ENCODE measurements around the gene SERBP1.

SERBP1 gene

DNA sequence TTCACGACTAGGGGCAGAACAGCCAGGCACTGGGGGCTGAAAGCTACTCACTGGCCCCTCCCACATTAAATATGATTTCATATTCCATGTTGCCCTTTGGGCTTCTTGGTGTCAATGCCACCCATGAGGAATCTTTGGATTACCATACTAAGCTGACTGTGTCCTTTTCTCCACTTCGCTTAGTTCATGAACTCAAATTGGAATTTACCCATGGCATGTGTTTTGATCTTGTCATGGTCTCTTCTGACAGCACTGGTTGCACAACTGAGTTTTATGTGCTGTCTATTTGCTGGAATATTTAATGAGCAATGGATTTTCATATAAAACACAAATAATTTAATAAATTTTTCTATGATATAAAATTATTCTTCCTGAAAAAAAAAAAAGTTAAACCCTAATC is 59.2 kb downstream of the SERBP1 start:
- ATAC-seq, result no peak
- TF ChIP-seq OSR1 (CRISPR knock-in tag; IDR thresholded peaks at IDR 0.05), result no peak
- TF ChIP-seq SNAI2 (CRISPR knock-in tag; IDR thresholded peaks at IDR 0.05), result no peak
- no peak for TF ChIP-seq ZNF565 (CRISPR knock-in tag; conservative IDR thresholded peaks at IDR 0.05; ENCODE audit: low read depth)
- TF ChIP-seq, protein P1, sequence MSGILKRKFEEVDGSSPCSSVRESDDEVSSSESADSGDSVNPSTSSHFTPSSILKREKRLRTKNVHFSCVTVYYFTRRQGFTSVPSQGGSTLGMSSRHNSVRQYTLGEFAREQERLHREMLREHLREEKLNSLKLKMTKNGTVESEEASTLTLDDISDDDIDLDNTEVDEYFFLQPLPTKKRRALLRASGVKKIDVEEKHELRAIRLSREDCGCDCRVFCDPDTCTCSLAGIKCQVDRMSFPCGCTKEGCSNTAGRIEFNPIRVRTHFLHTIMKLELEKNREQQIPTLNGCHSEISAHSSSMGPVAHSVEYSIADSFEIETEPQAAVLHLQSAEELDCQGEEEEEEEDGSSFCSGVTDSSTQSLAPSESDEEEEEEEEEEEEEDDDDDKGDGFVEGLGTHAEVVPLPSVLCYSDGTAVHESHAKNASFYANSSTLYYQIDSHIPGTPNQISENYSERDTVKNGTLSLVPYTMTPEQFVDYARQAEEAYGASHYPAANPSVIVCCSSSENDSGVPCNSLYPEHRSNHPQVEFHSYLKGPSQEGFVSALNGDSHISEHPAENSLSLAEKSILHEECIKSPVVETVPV (CRISPR knock-in tag; IDR thresholded peaks at IDR 0.05), result no peak

DNA sequence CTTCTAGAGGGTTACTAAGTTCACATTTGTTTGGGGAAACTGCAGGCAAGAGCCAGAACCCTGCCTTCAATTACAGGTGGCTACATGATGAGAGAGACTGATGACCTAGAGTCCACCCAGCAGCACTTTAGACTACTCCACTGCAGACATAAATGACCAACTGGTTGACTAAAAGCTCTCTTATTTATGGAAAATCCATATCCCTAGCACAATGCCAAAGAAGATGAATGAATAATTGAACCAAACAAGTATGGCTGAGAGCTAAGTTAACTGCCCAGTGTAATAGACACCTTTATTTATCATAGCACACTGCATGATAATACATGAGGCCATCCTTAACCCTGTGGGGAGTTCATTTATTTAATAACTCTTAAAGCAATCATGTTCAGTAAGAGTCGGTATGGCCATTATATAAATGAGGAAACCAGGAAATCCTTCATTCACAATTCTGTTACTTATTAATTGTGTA is 62.1 kb downstream of the SERBP1 start:
- ATAC-seq, result peak; percentile 35
- no peak for TF ChIP-seq ZC3H10 (CRISPR knock-in tag; IDR thresholded peaks at IDR 0.05)
- no peak for TF ChIP-seq ESRRG (CRISPR knock-in tag; IDR thresholded peaks at IDR 0.05)
- no peak for TF ChIP-seq ZFP3 (CRISPR knock-in tag; IDR thresholded peaks at IDR 0.05)
- no peak for TF ChIP-seq SNAI2 (CRISPR knock-in tag; IDR thresholded peaks at IDR 0.05)
- TF ChIP-seq POU6F1 (CRISPR knock-in tag; IDR thresholded peaks at IDR 0.05; ENCODE audit: borderline replicate concordance, low read depth), result no peak

DNA sequence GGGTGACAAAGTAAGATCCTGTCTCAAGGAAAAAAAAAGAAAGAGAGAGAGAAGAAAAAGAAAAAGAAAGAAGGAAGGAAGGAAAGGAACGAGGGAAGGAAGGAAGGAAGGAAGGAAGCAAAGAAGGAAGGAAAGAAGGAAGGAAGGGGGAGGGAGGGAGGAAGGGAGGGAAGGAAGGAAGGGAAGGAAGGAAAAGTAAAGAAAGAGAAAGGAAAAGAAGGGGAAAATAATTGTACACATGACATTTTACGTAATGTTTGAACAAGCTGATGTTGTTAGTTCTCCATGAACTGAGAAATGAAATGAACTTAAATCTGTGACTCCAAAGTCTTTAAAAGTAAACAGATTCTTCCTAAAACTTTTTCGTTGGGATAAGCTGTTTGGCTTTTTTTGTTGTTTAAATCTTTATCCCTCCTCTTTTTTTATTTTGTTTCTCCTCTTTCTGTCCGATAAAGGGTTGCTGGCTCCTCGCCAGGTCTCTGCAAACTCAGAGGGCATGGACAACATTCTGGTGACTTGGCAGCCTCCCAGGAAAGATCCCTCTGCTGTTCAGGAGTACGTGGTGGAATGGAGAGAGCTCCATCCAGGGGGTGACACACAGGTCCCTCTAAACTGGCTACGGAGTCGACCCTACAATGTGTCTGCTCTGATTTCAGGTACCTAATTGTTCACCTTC is 62.7 kb downstream of the SERBP1 start:
- TF ChIP-seq ZFP3 (CRISPR knock-in tag; IDR thresholded peaks at IDR 0.05) (0 out of 2 replicates have a peak, but pooled peaks have one; percentile 30), ZNF565 (CRISPR knock-in tag; conservative IDR thresholded peaks at IDR 0.05; ENCODE audit: low read depth) (no peak), CSDC2 (CRISPR knock-in tag; IDR thresholded peaks at IDR 0.05) (no peak), BACH2 (CRISPR knock-in tag; IDR thresholded peaks at IDR 0.05; ENCODE audit: borderline replicate concordance) (no peak), ZC3H10 (CRISPR knock-in tag; IDR thresholded peaks at IDR 0.05) (no peak), POU6F1 (CRISPR knock-in tag; IDR thresholded peaks at IDR 0.05; ENCODE audit: borderline replicate concordance, low read depth) (no peak)
- peak; percentile 87 for ATAC-seq

GRCh38 chr1:67361641-67362040 is 68.6 kb downstream of the SERBP1 start:
- no peak for ATAC-seq
- TF ChIP-seq ARNTL (CRISPR knock-in tag; IDR thresholded peaks at IDR 0.05; ENCODE audit: borderline replicate concordance, low read depth) (no peak), ESRRG (CRISPR knock-in tag; IDR thresholded peaks at IDR 0.05) (no peak), TSHZ2 (CRISPR knock-in tag; IDR thresholded peaks at IDR 0.05) (no peak), POU6F1 (CRISPR knock-in tag; IDR thresholded peaks at IDR 0.05; ENCODE audit: borderline replicate concordance, low read depth) (no peak), ZFP3 (CRISPR knock-in tag; IDR thresholded peaks at IDR 0.05) (no peak), PPARA (CRISPR knock-in tag; IDR thresholded peaks at IDR 0.05; ENCODE audit: borderline replicate concordance) (no peak), SNAI2 (CRISPR knock-in tag; IDR thresholded peaks at IDR 0.05) (no peak), OSR1 (CRISPR knock-in tag; IDR thresholded peaks at IDR 0.05) (no peak), TCF4 (CRISPR knock-in tag; IDR thresholded peaks at IDR 0.05; ENCODE audit: borderline replicate concordance) (no peak), PATZ1 (CRISPR knock-in tag; IDR thresholded peaks at IDR 0.05; ENCODE audit: borderline replicate concordance) (no peak), GLIS3 (CRISPR knock-in tag; IDR thresholded peaks at IDR 0.05) (no peak)
